CD4-positive, alpha-beta T cell treated with Interleukin-1 beta for 1 hour (primary cell): ENCODE results near the gene RXRA.

Experiments
- DNase-seq, 2 donors: peaks; one replicate each; pipeline ENCODE4 v3.0.0-alpha.2; 2020 to 2022

Gene RXRA

DNA sequence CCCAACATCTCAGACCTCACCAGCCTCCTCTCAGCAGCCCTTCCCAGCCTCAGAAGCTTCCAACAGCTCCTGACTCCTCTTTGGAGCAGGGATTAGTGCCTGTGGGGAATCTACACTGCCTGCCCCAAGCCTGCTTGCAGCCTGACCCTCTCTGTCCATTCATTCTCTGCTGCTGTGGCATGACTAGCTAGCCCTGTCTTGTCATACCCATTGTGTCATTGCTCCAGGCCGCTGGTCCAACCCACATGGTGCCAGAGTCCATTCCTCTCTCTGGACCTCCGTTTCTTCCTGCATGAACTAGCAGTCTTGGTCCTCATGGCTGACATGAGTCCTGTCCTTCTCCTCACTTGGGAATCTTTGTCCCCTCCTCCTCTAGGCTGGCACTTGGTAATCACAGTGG lies 12.8 kb upstream of the RXRA start:
- no peak for DNase-seq

DNA sequence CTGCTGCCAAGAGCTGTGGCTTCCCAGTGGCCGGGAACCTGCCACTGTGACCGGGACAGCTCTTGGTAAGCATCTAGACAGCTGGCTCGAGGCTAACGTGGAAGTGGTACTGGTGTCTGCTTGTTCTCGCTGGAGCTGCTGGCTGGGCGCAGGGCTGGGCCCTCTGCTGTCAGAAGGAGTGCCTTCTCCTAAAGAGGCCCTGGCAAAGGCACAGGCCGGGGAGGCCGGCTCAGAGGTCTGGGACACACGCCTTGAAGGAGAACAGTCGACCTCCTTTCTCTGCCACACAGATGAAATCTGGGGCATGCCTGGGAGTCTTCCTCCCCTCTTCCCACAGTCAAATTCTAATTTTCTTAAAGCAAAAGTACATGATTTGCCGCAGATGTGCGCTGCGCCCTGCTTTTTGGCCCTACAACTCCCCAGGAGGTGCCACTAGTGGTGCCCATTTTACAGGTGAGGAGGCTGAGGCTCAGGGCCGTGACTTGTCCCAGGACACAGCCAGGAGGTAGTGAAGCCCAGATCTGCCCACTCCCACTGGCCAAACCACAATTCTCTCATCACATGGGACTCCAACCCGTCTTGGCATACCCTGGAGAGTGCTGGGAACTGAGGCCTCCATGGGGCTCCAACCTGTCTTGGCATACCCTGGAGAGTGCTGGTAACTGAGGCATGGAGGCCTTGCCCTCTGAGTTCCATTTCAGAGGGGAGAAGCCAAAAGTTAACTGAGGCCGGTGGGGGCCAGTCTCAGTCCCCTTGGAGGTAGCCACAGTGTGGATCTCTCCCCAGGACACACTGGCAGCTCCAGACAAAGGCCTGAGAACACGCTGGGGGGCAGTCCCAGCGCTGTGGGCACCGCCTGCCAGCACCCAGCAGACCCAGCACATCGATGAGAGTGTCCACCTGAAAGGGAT lies 12.0 kb upstream of the RXRA start:
- DNase-seq, result no peak

DNA sequence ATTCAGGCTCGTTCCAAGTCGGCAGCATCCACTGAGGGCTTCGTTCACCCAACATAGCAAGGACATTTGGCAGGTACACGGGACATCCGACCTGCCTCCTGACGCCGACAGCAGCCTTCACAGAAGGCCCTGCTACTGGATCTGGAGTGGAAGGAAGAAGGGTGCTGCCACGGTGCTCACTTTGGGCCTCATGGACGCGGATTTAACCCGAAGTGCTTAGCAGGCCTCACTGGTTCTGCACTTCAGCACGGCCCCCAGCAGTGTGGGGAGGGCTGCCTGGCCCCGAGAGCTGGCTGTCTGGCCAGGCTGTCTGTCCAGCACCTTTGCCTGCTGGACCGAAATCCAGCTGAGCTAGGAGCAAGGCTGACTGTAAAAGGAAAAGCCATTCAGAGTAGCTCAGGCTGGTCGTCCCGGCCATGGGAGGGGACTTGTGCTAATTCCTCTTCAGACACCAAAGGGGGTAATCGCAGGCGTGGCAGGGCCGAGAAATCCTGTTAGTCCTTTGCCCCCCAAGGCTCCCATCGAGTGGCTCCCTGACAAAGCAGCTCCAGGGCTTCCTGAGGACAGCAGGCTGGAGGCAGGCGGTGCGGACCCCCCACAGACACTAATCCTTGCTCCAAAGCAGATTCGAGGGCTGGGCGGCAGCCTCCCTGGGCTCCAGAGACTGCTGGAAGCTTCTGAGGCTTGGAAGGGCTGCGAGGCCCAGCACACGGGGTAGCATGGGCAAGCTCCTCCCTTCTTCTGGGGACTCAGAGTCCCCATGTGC lies 11.1 kb upstream of the RXRA start:
- no peak for DNase-seq

DNA sequence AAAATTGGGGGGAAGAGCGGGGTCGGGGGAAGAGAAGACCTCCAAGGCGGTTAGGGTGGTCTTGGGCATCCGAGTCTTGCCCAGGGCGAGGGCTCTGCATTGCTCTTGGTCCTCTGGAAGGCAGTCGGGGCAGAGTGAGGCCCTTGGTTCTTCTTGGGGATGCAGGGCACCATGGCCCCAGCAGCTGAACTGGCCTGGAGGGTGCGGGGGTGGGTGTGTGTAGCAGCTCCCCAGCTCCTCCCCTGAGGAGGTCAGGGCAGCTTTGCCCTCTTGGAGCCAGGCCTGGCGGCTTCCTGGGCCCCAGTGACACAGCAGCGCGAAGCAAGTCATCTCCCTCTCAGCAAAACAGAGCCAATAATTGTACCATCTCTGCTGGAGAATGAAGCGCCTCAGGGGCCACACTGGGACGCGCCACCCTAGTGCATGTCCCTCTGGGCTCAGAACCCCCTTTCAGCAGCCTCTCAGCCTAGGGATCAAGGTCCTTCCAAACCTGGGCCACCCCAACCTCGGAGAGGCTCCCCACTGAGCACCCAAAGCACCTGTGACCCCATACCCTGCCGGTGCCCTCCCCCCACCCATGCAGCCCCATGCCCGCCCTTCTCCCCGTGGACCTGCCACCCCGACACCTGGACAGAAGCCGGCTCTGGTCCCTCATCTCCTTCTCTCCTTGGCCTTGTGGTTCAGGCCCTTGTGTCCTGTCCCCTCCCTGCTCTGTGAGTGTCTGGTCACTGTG lies 10.4 kb upstream of the RXRA start:
- no peak for DNase-seq

DNA sequence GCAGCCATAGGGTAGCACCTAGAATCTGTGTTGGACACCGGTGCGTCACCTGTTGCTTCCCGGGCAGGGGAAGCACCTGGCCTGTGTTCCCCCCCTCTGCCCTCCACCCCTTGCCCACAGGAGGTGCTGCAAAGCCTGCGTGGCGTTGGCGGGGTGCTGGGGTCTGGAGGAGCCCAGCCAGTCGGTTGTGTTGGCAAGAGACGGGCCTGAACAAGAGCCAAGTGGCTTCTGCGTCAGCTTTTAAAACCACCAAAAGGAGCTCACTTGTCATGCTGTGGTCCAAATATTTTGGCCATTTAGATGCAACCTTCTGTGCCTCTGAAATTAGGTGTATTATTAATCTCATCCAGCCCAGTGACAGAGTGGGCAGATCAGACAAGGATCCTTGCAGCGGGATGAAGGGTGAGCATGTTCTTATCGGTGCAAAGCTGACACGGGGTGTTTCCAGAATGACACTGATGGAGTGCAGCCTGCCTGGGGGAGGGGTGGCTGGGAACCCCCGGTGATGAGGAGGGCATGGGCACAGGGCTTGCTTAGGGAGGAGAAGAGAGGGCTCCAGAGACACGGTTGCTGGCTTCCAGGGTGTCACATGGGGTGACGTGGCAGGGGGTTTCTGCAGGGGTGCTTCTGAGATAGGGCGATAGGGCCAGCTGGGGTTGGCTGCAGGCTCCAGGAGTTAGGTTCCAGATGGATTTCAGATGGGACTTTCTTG lies 9.7 kb upstream of the RXRA start:
- DNase-seq, result peak in 1 of 2 donors; percentile 17

DNA sequence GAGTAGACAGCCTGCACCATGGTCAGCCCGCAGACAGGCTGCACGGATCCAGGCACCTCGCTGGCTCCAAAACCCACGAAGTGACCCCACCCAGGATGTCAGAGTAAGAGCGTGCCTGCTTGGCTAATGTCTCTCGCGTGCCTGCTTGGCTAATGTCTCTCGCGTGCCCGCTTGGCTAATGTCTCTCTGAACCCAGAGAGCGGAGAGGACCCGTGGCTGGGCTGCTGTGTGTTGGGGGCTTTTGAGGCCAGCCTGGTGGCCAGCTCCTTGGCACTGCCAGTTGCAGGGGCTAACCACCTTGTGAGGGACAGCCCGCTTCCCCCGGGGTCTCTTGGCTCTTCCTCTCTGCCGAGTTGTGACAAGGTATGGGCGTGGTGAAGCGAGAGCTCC lies 8.9 kb upstream of the RXRA start:
- DNase-seq, result no peak

DNA sequence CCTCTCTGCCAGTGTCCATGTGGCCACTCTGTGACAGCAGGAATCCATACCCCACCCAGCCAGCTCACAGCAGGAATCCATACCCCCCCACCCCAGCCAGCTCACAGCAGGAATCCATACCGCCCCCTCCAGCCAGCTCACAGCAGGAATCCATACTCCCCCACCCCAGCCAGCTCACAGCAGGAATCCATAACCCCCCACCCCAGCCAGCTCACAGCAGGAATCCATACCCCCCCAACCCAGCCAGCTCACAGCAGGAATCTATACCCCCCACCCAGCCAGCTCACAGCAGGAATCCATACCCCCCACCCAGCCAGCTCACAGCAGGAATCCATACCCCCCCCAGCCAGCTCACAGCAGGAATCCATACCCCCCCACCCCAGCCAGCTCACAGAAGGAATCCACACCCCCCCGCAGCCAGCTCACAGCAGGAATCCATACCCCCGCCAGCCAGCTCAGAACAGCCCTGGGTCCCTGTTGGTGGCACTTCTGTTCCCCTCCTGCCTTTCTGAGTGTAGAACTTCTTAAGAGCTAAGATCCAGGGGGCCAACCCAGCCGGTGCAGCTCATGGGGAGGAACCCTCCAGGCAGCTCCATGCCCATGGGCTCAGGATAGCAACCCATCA lies 8.4 kb upstream of the RXRA start:
- no peak for DNase-seq

DNA sequence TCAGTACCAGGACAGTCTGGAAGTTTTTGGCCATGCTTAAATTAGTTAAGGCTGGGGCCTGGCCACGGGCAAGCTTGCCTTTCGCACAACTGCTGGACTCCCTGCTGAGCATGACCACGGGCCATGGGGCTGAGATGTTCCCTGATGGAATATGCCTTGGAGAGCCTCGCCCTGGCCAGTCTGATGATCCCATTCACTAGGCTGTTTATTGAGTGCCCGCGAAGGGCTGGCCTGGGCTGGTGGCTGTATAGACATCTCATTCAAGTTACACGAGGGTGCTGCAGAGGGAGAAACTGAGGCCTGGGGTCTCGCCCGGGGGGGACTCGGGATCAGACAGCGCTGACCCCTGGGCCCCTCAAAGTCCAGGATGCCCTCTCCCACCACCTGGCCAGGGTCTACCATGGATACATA lies 7.8 kb upstream of the RXRA start:
- DNase-seq, result no peak

DNA sequence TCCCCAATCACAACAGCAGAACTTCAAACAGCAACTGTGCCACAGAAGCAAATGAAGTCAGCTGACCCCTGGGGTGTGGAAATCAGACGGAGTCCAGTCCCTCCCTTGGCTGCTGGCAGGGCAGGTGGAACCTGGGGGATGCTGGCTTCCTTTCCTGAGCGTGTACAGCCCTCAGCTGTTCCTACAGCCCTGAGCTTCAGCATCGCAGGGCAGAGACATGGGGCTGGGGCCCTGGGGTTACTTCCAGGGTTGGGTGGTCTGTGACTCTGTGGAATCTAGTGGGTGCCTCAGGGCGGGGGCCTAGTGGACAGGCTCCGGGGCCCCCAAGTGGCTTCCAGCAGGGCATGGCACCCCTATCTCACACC lies 7.3 kb upstream of the RXRA start:
- DNase-seq, result no peak

DNA sequence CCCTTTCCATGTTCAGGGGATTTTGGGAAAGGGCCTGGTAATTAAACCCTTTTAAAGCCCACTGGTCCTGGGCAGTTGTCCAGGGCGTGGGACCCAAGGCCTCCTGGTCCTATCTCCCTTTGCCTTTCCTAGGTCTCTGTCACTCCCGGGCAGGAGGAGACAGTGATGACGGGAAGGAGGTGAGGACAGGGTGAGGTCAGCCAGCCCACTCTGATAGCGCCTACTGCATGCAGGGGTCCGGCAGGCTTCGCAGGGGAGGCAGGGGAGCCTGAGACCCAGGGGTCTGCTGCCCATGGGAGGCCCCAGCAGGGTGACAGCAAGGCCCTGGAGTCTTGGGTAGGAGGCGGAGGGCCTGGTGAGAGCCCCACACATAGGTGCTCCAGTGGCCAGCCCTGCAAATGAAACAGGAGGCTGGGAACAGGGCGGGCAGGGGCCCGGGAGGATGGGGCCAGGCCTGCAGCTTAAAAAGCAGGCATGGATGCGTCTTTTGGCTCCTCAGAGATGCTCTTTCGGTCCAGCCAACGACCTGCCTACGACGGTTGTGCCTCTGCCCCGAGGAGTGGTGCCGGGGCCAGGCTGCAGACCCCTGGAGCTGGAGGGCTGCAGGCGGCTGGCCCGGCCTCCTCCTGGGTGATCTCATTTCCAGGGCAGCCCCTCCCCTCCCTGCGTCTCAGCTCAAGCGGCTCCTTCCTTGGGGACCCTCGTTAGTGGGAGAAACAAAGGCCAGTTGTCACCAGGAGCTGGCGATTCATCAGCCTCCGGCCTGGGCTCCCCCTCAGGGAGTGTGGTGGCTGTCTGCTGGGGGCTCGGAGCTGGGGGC lies 6.7 kb upstream of the RXRA start:
- DNase-seq, result no peak

DNA sequence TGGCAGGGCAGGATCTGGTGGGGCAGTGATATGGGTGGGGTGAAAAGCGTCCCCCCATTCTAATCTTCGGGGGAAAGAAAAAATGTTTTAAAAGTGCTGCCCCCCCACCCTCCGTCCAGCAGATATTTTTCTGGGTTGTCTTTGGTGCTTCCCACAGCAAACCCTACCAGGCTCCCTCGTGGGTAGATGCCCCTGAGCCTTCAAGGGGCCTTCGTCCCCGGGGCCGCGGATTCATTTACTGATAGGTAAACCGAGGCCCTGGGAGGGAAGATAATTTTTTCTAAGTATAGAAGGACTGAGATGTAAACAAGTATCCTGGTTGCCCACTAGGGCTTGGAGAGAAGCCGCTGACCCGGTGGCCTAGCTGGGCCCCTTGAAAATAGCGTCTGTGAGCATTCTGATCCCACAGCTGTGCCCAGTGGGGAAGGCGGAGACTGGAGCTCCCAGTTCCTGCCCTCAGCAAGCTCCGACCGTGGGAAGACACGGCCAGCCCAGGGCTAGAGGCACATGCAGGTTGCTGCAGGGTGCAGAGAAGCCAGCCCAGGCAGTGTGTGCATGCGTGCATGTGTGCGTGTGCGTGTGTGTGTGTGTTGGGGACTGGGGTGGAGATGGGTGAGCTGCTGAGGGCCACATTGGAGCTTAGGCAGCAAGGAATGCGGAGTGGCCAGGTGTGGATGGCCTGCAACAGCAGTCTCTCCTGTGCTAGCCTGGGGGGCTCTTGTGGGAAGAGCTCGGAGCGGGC lies 6.0 kb upstream of the RXRA start:
- DNase-seq, result no peak

DNA sequence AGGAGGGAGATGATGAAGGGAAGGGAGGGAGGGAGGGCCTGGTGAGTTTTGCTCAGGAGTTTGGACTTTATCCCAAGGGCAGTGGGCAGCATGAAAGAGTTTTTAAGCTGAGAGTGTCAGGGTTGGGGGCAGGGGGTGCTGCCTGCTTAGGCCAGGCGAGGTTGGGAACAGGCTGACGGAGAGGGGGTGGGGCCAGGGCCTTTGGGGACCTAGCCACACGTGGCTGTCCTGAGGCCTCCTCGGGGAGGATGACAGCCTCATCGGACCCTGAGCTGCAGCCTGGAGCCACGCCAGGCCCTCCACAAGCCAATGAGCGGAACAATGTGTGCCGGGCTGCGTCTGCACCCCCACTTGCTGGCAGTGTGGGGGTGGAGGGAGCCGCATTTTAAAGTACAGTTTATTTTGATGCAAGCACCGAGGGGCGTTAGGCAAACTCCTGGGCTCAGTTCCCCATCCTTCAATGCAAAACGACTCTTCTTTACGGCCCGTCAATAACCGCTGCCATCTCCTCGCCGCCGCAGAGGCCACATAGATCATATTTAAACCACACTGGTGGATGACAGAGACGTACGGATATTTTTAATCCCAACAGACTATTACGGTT lies 5.3 kb upstream of the RXRA start:
- DNase-seq, result no peak

DNA sequence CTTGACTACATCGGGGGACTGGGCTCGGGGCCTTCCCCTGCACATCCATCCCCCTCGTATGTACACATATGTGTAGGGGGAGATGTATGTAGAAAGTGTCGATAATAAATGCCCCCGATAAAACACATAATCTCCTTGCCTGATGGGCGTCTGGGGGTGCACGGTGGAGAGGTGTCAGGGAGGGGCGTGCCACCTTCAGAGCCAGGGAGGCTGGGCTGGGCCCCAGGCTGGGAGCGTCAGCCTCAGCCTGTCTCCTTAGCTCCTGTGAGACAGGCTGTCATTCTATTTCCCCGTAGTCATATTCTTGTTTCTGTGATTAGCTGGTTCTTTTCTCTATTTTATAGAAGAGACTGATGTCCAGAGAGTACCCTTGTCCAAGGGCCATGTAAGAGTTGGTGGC lies 4.7 kb upstream of the RXRA start:
- no peak for DNase-seq

DNA sequence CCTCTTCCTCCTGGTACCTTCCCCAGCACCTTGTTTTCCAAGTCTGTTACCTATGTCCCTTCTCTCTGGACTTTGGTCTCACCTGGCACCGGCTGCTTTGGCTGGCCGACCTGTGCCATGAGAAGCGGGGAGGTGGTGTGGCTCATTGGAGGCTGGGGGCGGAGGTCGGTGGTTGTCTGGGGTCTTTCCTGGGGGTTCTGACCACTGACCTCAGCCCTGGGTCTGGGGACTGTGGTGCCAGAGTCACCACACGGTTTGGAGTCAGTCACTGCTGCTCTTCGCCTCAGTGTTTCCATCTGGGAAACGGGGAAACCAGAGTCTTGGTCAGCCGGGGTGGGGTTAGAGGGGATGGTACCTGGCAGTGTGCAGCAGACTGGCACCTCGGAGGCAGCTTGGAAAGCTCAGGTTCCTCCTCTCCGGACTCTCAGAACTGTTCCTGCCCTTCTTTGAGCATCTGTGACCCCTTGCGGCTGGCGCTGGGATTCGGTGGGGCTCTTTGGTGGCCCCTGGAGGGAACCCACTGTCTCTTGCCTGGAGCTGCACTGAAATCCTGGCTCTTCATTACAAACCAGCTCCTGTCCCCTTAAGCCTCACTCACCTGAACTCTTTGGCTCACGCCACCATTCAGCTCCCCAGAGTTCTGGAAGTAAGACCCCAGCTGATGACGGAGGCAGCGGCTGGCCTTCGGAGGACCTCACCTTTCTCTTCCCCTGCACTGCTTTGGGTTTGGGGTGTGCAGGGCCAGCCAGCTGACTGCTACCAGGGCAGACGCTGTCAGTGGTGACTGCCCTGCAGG lies 4.1 kb upstream of the RXRA start:
- DNase-seq, result no peak

DNA sequence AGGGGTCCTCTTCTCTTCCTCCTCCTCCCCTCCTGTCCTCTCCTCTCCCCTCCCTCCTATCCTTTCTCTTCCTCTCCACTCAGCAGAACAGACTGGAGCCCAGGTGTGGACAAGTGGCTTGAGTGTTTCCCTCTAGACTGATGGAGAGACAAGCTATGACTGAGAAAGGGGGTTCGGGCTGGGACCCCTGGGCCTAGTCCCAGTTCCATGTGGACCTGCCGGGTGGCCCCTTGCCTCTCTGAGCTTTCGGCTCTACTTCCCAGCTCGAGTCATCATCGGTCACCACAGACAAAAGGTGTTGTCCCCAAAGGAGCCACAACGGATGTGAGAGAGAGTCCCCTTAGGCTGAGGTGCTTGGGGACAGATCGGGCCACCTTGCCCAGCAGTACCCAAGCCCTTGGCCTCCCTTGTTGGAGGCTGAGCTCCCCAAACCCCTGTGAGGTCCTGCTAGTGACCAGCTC lies 3.4 kb upstream of the RXRA start:
- DNase-seq, result no peak

DNA sequence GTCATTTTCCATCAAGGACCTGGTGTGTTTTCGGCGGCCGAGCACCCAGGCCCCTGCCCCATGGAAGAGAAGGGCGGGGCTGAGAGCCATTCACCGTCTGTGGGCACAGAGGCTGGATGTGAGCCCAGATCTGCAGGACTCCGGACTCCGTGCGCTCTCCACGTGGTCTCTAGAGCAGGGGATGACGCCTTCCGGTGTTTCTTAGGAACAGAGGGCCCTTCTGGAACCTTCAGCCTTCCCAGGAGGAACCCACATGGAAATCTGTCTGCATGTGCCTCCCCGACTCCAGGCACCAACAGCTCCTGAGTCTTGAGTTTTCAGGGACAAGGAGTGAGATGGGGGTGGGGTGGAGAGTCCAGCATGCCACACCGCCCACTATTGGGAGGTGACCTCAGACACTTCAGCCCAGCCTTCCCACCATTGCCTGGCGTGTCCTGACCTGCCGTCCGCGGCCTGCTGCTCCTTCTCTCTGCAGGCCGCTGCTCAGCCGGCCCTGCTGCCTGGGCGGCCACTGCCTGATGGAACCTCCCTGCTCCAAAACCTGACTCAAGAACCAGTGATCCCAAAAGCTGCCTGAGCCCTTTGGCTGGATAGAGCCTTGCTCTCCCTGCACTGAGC lies 2.4 kb upstream of the RXRA start:
- no peak for DNase-seq

DNA sequence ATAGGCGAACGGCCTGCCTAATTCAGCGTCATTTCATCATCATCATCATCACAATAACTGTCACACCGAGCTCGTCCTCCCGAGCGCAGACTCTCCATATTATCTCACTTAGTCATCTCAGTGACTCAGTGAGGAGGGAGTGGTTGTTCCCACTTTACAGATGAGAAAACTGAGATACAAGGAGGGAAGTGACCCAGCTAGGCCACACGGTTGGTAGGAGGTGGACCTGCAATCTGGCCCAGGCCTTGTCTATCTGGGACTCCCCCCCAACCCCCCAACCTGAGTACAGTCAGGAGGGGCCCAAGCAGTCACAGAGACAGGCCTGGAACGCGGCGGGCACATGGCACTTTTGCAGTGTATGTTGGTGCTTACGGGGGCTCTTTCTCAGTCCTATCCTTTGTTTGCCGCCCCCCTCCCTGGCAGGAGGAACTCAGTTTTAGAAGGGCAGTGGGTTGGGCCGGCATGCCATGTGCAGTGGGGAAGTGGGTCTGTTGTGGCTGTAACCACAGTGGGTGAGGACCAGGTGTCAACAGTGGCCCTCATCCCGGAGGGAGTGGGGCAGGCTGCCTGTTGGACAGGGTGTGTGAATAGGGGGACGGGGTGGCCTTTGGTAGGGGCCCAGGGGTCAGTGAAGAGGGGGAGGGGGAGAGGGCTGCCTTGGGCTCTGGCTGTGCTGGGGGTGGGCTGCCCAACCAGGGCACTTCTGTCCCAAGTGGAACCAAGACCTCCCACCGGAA lies 1.7 kb upstream of the RXRA start:
- DNase-seq, result peak; percentile 13 to 23
